K562 (cell line): Measurements from ENCODE around the gene AKT1. TPM values are rescaled to one million over a fixed set of nuclear protein-coding genes. Genes with fewer than 3 reads are reported as not detected.

Source experiments
- CHCHD3 ChIP-seq: fragments of 250-450 bp; sonication (Bioruptor Pico); IDR thresholded peaks from 2 replicates; pipeline ENCODE4 v2.1.2; 2022; ENCODE audit warnings: mild to moderate bottlenecking
- CHD7 ChIP-seq: fragments of 200-600 bp; sonication (generic); IDR thresholded peaks from one replicate; pipeline ENCODE4 v1.6.1; 2012; ENCODE audit warnings: mild to moderate bottlenecking, low read depth, low read length, inconsistent platforms
- CXXC5 ChIP-seq: fragments of 250-450 bp; sonication (Bioruptor Pico); IDR thresholded peaks from 2 replicates; pipeline ENCODE4 v1.8.0; 2022; ENCODE audit warnings: inconsistent platforms, mild to moderate bottlenecking, moderate library complexity
- TCFL5 ChIP-seq: fragments of 250-450 bp; sonication (Bioruptor Pico); conservative IDR thresholded peaks from 2 replicates; pipeline ENCODE4 v1.6.1; 2021; ENCODE audit warnings: mild to moderate bottlenecking, moderate library complexity, matching md5 sums
- ZBTB8A ChIP-seq: fragments of 450-650 bp; IDR thresholded peaks from 2 replicates; pipeline ENCODE4 v1.6.1; 2018; ENCODE audit warnings: mild to moderate bottlenecking, moderate library complexity; ENCODE audit not compliant: partially characterized antibody
- ZNF586 ChIP-seq: fragments of 450-650 bp; formaldehyde crosslinking; conservative IDR thresholded peaks from 2 replicates; pipeline ENCODE4 v1.4.0; 2020; ENCODE audit warnings: mild to moderate bottlenecking, moderate library complexity
- ZNF668 ChIP-seq: fragments of 250-450 bp; sonication (Bioruptor Pico); IDR thresholded peaks from 2 replicates; pipeline ENCODE4 v1.8.0; 2022; ENCODE audit warnings: mild to moderate bottlenecking, inconsistent platforms
- polyA plus RNA-seq, 8 experiments: library from polyadenylated mRNA; depleted of rRNA in 4 of 8; stranded (reverse) in 5 of 8; unstranded in 3 of 8; fragments of >200 nt; fragmentation: Nextera tagmentation in 2 of 8; fragmentation: Illumina TruSeq in 1 of 8; extraction: Ambion mirVana in 2 of 8; extraction: Trizol in 1 of 8; gene quantifications; 2 replicates each; pipeline versions ENCODE4 v1.2.1 to v1.2.3, GENCODE V29; 2011 to 2014; ENCODE audit warnings: inconsistent platforms in 1 of 8, missing spikeins in 1 of 8
- total RNA-seq, 7 experiments: library from RNA; depleted of rRNA in 6 of 7; stranded (reverse); fragments of >200 nt in 6 of 7; fragmentation: Illumina TruSeq in 2 of 7; extraction: Trizol in 2 of 7; gene quantifications; 2 replicates each; pipeline versions ENCODE4 v1.2.1 to v1.2.3, GENCODE V29; 2011 to 2021; ENCODE audit warnings: low replicate concordance in 1 of 7

AKT1 gene
- total and polyA plus RNA-seq, 9 of the 15 experiments (the other 6 are each of a cell fraction or from before 2014, with no cell fraction given) = 0.49 to 132 (median 75.1) TPM

DNA sequence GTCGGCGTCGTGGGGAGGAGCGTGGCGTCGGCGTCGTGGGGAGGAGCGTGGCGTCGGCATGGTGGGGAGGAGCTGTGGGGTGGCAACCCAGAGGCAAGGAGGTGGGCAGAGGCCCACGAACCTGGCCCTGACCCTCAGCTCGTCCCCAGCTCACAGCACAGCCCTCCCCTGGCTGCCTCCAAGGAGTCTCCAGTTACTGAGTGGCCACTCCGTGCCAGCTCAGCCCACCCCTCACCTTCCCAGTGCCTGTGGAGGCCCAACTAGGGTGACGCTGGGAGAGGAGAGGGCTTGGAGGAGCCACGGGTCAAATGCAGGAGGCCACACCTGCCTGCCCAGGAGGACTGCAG is 65.7 kb downstream of the AKT1 start (continued):
- no peak for TF ChIP-seq CHD7
- no peak for TF ChIP-seq ZNF668 (CRISPR knock-in tag)
- TF ChIP-seq ZNF586 (CRISPR knock-in tag) = no peak
- no peak for TF ChIP-seq CHCHD3 (CRISPR knock-in tag)
- no peak for TF ChIP-seq CXXC5 (CRISPR knock-in tag)
- no peak for TF ChIP-seq TCFL5 (CRISPR knock-in tag)
- TF ChIP-seq ZBTB8A = no peak
